Suprapubic skin (tissue), 4 donors: ENCODE results near the gene EIPR1.

ENCODE experiments used
- EP300 ChIP-seq: sonication (generic); formaldehyde crosslinking; IDR thresholded peaks from one replicate; pipeline ENCODE4 v1.6.1; 2017; ENCODE audit warnings: antibody characterized with exemption
- POLR2A ChIP-seq, 2 donors: fragments of 450-650 bp; IDR thresholded peaks; one replicate each; pipeline ENCODE4 v1.6.1; 2017; ENCODE audit warnings: antibody characterized with exemption in 2 of 2, mild to moderate bottlenecking in 2 of 2, moderate library complexity in 2 of 2
- POLR2AphosphoS5 ChIP-seq, 3 donors: sonication (generic); formaldehyde crosslinking; IDR thresholded peaks; one replicate each; pipeline ENCODE4 v1.6.1; 2017; ENCODE audit warnings: antibody characterized with exemption in 3 of 3
- TF ChIP-seq, protein P1 (sequence below), 2 donors: fragments of 200-600 bp in 1 of 2; fragments of 450-650 bp in 1 of 2; sonication (generic) in 1 of 2; IDR thresholded peaks; one replicate each; pipeline ENCODE4 v1.5.1; 2016 to 2019; ENCODE audit warnings: antibody characterized with exemption in 2 of 2, mild to moderate bottlenecking in 1 of 2, moderate library complexity in 1 of 2

DNA sequence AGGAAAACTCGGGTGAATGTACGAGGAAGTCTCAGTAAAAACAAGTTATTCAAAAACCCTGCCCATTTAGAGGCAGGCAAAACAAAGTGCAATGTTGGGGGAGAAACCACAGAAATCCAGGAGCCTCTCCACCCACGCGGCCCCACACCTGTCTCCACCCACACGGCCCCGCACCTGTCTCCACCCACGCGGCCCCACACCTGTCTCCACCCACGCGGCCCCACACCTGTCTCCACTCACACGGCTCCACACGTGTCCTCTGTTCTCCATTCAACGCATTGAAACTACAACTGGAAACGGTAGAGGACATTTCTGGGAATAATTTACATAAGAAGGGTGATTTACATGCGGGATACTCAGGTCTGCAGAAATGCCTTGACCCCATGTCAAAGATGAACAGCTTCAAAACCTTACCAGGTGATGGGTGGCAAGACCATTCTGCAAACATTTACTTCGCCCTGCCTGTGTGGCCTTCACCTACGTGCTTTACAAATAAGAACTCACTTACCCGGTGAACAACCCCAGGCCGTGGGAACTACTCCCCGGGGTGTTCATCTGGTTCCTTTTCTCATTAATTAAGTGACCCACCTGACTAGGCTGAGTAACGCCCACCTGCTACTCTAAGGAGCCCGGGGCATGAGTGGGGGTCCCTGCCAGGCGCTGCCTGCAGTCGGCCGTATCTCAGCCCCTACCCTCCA lies 100.4 kb downstream of the EIPR1 start:
- TF ChIP-seq POLR2A (IDR thresholded peaks at IDR 0.05) (no peak), EP300 (no peak), POLR2AphosphoS5 (IDR thresholded peaks at IDR 0.05) (no peak)
- TF ChIP-seq, protein P1, sequence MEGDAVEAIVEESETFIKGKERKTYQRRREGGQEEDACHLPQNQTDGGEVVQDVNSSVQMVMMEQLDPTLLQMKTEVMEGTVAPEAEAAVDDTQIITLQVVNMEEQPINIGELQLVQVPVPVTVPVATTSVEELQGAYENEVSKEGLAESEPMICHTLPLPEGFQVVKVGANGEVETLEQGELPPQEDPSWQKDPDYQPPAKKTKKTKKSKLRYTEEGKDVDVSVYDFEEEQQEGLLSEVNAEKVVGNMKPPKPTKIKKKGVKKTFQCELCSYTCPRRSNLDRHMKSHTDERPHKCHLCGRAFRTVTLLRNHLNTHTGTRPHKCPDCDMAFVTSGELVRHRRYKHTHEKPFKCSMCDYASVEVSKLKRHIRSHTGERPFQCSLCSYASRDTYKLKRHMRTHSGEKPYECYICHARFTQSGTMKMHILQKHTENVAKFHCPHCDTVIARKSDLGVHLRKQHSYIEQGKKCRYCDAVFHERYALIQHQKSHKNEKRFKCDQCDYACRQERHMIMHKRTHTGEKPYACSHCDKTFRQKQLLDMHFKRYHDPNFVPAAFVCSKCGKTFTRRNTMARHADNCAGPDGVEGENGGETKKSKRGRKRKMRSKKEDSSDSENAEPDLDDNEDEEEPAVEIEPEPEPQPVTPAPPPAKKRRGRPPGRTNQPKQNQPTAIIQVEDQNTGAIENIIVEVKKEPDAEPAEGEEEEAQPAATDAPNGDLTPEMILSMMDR (IDR thresholded peaks at IDR 0.05): no peak
